Measurements from ENCODE around the gene TTC39C. TPM values are rescaled to one million over a fixed set of nuclear protein-coding genes. Genes with fewer than 3 reads are reported as not detected.

TTC39C gene
- total RNA-seq, 1 donor, result 54.4 TPM

- no peak overlapping the region for H3K4me3 ChIP-seq (ENCODE audit: low read depth, low read length)
- DNase-seq (ENCODE audit: low read depth), result no peak
- TF ChIP-seq CTCF (IDR thresholded peaks at IDR 0.05; ENCODE audit: insufficient read depth, low read depth, low read length), result no peak
These were observed 62.4 kb downstream of the TTC39C start for GRCh38 chr18:24076950-24077349.

GRCh38 chr18:24078391-24078790 lies 63.8 kb downstream of the TTC39C start:
- DNase-seq (ENCODE audit: low read depth), result no peak
- TF ChIP-seq CTCF (IDR thresholded peaks at IDR 0.05; ENCODE audit: insufficient read depth, low read depth, low read length), result no peak
- no peak overlapping the region for H3K4me3 ChIP-seq (ENCODE audit: low read depth, low read length)

- no peak overlapping the region for H3K4me3 ChIP-seq (ENCODE audit: low read depth, low read length)
- no peak for TF ChIP-seq CTCF (IDR thresholded peaks at IDR 0.05; ENCODE audit: insufficient read depth, low read depth, low read length)
- no peak for DNase-seq (ENCODE audit: low read depth)
These were observed 66.3 kb downstream of the TTC39C start for GRCh38 chr18:24080861-24081260.

- no peak overlapping the region for H3K4me3 ChIP-seq (ENCODE audit: low read depth, low read length)
- no peak for DNase-seq (ENCODE audit: low read depth)
- TF ChIP-seq CTCF (IDR thresholded peaks at IDR 0.05; ENCODE audit: insufficient read depth, low read depth, low read length), result no peak
These were observed 69.0 kb downstream of the TTC39C start for GRCh38 chr18:24083550-24083949.

GRCh38 chr18:24086082-24086481 lies 71.5 kb downstream of the TTC39C start:
- no peak overlapping the region for H3K4me3 ChIP-seq (ENCODE audit: low read depth, low read length)
- no peak for TF ChIP-seq CTCF (IDR thresholded peaks at IDR 0.05; ENCODE audit: insufficient read depth, low read depth, low read length)
- no peak for DNase-seq (ENCODE audit: low read depth)

- DNase-seq (ENCODE audit: low read depth), result no peak
- TF ChIP-seq CTCF (IDR thresholded peaks at IDR 0.05; ENCODE audit: insufficient read depth, low read depth, low read length), result no peak
- no peak overlapping the region for H3K4me3 ChIP-seq (ENCODE audit: low read depth, low read length)
These were observed 74.5 kb downstream of the TTC39C start for GRCh38 chr18:24089076-24089475.

- TF ChIP-seq CTCF (IDR thresholded peaks at IDR 0.05; ENCODE audit: insufficient read depth, low read depth, low read length), result no peak
- no peak overlapping the region for H3K4me3 ChIP-seq (ENCODE audit: low read depth, low read length)
- DNase-seq (ENCODE audit: low read depth), result no peak
These were observed 75.2 kb downstream of the TTC39C start for GRCh38 chr18:24089515-24090337.
